ENCODE results near the gene CLIC6.
"Not testable (repeated sequence)": the region's sequence is repeated elsewhere in the genome, so short reads cannot be mapped to it uniquely, and the experiment has no call there.

Gene CLIC6

DNA sequence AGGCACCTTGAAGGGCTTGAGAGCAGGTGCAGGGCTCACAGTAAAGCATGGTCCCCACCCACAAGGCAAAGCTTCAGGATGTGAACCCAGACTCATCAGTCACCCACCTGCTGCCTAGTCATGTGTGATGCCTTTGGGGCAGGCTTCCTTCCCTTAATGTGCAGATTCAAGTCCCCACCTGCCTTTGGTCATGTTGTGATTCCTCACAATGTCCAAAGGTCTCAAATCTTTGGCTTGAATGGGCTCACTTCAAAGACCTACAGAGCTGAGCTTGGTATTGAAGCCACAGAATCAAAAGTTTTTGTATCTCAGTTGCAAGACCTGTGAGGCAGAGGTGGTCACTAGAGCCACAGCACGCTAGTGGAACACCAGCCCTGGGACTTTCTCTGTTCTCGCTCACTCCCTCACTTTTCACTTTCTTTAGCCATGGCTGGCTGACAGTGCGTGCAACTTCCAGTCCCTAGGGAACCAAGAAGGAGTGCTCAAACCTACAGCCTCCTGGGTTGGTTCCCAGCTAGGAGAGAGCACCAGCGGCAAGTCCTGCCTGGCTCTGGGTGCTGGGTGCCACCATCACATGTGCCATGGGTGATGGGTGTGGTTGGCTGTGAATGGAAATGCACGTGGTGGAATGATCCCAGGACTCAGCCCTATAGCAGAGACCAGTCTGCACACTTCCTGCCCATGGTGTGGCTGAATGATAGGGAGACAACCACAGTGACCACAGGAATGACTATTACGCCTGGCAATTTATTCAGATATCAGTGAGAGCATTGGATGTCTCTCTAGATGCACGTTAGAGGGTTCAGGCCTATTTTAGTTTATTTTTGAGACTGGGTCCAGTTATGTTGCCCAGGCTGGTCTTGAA is 26.4 kb upstream of the CLIC6 start:
- FAIRE-seq: no peak
- DNase-seq (ENCODE audit: insufficient read length, low spot score): peak; percentile 53
- TF ChIP-seq POLR2A (IDR thresholded peaks at IDR 0.05; ENCODE audit: low read depth, low read length): no peak

- FAIRE-seq (no peak), DNase-seq (ENCODE audit: insufficient read length, low spot score) (no peak)
- TF ChIP-seq POLR2A (IDR thresholded peaks at IDR 0.05; ENCODE audit: low read depth, low read length): no peak
Observed at GRCh38 chr21:34644825-34645224, 24.0 kb upstream of the CLIC6 start.

GRCh38 chr21:34647555-34647954 is 21.2 kb upstream of the CLIC6 start:
- DNase-seq (ENCODE audit: insufficient read length, low spot score) (no peak), FAIRE-seq (no peak)
- TF ChIP-seq POLR2A (IDR thresholded peaks at IDR 0.05; ENCODE audit: low read depth, low read length): no peak

- no peak for TF ChIP-seq POLR2A (IDR thresholded peaks at IDR 0.05; ENCODE audit: low read depth, low read length)
- DNase-seq (ENCODE audit: insufficient read length, low spot score) (no peak), FAIRE-seq (no peak)
Observed at GRCh38 chr21:34648739-34649297, 20.0 kb upstream of the CLIC6 start.

- DNase-seq (ENCODE audit: insufficient read length, low spot score) (no peak), FAIRE-seq (no peak)
- TF ChIP-seq POLR2A (IDR thresholded peaks at IDR 0.05; ENCODE audit: low read depth, low read length): no peak
Observed at GRCh38 chr21:34649400-34649799, 19.4 kb upstream of the CLIC6 start.

DNA sequence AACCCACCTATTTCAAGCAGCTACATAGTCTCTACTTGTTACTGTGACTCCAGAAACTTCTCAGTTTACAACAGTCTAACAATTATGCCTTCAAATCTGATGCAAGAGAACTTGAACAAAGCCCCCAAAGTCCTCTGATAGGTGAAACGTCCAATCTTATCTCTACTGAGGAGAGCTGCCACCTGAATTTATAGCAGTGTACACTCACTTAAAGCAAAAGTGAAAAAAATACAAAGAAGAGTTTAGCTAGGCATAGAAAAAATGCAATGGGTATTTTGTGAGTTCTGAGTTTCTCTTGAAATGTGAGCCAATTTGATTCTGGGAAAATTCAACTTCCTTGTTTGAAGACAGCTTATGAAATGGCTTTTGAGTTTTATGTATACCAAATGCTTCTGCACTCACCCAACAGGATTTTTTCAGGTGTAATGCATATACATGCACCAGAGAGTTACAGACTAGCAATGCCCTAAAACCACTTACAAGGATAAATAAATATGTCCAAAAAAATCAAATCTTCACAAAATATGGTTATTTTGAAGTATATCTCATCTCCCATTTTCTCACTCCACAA is 17.8 kb upstream of the CLIC6 start:
- DNase-seq (ENCODE audit: insufficient read length, low spot score) (no peak), FAIRE-seq (no peak)
- TF ChIP-seq POLR2A (IDR thresholded peaks at IDR 0.05; ENCODE audit: low read depth, low read length): no peak

DNA sequence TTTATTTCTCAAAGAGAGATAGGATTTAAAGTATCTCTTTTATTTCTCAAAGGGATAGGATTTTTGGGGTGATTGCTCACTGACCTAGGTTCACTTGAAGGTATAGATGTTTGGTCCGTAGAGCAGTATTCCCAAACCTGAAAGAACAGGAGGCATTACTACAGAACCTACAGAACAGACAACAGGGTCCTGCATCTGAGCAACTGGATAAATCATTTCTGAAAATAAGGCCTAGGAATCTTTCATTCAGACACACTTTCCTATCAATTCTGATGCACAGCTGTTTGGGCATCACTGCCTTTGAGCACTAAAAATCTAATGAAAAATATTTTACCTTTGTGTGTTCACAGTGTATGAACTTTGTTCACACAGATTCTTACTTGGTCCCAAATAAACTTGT is 17.2 kb upstream of the CLIC6 start:
- no peak for DNase-seq (ENCODE audit: insufficient read length, low spot score)
- TF ChIP-seq POLR2A (IDR thresholded peaks at IDR 0.05; ENCODE audit: low read depth, low read length): no peak
- FAIRE-seq: no peak

DNA sequence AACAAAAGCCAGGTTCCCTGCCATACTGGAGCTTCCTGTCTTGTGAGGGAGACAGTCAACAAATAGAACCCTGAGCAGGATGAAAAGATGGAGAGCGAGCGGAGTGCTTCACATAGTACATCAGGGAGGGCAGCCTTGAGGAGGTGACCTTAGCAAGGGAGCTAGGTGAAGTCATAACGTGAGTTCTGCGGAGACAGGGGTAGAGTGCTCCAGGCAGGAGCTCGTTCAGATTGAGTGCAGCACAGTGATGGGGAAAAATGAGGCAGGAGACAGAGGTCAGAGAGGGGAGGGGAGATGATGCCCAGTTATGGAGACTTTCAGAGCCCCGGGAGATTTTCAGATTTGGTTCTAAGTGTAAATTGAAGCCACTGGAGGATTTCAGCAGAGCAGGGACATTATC is 15.3 kb upstream of the CLIC6 start:
- no peak for TF ChIP-seq POLR2A (IDR thresholded peaks at IDR 0.05; ENCODE audit: low read depth, low read length)
- DNase-seq (ENCODE audit: insufficient read length, low spot score): no peak
- FAIRE-seq: no peak

- no peak for TF ChIP-seq POLR2A (IDR thresholded peaks at IDR 0.05; ENCODE audit: low read depth, low read length)
- DNase-seq (ENCODE audit: insufficient read length, low spot score) (no peak), FAIRE-seq (no peak)
Observed at GRCh38 chr21:34661848-34662247, 6.9 kb upstream of the CLIC6 start.

DNA sequence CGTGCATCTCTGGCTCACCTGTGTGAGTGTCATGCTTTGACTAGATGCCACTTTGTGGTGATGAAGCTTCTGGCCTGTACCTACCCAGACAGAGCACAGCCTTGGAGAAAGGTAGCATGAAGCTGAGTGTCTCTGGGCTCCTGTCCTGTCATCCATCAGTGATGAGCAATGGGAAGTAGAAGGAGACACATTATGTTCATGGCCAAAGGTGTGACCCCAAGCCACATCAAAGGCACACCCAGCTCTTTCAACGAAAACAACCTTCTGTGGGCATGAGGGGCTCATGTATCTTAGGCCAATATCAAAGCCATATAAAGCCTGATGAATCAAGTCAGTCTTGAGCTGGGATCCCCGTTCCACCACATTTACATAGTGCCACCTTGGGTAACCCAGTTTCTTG is 1.0 kb upstream of the CLIC6 start:
- DNase-seq (ENCODE audit: insufficient read length, low spot score): no peak
- FAIRE-seq: no peak
- TF ChIP-seq POLR2A (IDR thresholded peaks at IDR 0.05; ENCODE audit: low read depth, low read length): no peak

DNA sequence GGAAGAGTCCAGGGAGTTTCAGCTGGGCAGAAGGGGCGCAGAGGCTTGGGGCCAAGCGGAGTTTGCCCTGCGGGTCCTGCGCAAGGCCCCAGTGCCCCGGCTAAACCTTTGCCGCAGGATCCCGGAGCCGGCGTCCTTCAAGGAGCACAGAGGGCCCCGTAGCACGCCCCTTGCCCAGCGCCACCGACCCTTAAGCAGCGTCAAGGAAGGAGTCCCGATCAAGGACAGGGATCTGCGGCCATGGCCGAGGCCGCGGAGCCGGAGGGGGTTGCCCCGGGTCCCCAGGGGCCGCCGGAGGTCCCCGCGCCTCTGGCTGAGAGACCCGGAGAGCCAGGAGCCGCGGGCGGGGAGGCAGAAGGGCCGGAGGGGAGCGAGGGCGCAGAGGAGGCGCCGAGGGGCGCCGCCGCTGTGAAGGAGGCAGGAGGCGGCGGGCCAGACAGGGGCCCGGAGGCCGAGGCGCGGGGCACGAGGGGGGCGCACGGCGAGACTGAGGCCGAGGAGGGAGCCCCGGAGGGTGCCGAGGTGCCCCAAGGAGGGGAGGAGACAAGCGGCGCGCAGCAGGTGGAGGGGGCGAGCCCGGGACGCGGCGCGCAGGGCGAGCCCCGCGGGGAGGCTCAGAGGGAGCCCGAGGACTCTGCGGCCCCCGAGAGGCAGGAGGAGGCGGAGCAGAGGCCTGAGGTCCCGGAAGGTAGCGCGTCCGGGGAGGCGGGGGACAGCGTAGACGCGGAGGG is 520 bp downstream of the CLIC6 start:
- FAIRE-seq: no peak
- no peak for DNase-seq (ENCODE audit: insufficient read length, low spot score)

DNA sequence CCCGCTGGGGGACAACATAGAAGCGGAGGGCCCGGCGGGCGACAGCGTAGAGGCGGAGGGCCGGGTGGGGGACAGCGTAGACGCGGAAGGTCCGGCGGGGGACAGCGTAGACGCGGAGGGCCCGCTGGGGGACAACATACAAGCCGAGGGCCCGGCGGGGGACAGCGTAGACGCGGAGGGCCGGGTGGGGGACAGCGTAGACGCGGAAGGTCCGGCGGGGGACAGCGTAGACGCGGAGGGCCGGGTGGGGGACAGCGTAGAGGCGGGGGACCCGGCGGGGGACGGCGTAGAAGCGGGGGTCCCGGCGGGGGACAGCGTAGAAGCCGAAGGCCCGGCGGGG is 1.1 kb downstream of the CLIC6 start:
- FAIRE-seq; DNase-seq (ENCODE audit: insufficient read length, low spot score): not testable (repeated sequence)

More for the DNA sequence above, 520 bp downstream of the CLIC6 start:
- TF ChIP-seq POLR2A (IDR thresholded peaks at IDR 0.05; ENCODE audit: low read depth, low read length): no peak

GRCh38 chr21:34670220-34670961 is 1.6 kb downstream of the CLIC6 start:
- DNase-seq (ENCODE audit: insufficient read length, low spot score) (no peak), FAIRE-seq (no peak)
- no peak for TF ChIP-seq POLR2A (IDR thresholded peaks at IDR 0.05; ENCODE audit: low read depth, low read length)

- TF ChIP-seq POLR2A (IDR thresholded peaks at IDR 0.05; ENCODE audit: low read depth, low read length): no peak
- DNase-seq (ENCODE audit: insufficient read length, low spot score) (no peak), FAIRE-seq (no peak)
Observed at GRCh38 chr21:34670962-34671348, 2.2 kb downstream of the CLIC6 start.

All from H54 (cell line).